GM12801 (cell line): ENCODE data around the gene SH3BP4.

ENCODE experiments used
- CTCF ChIP-seq: IDR thresholded peaks from one replicate; pipeline ENCODE4 v1.5.1; 2011; ENCODE audit warnings: control low read depth; ENCODE audit not compliant: insufficient read length; ENCODE audit errors: extremely low read depth

SH3BP4 gene

GRCh38 chr2:235045336-235045972, 93.6 kb downstream of the SH3BP4 start:
- TF ChIP-seq CTCF = no peak

- no peak for TF ChIP-seq CTCF
Observed at GRCh38 chr2:235045973-235046343, 94.1 kb downstream of the SH3BP4 start.

- no peak for TF ChIP-seq CTCF
Observed at GRCh38 chr2:235046589-235046988, 94.8 kb downstream of the SH3BP4 start.

- no peak for TF ChIP-seq CTCF
Observed at GRCh38 chr2:235047171-235048160, 95.6 kb downstream of the SH3BP4 start.

- no peak for TF ChIP-seq CTCF
Observed at GRCh38 chr2:235048549-235048948, 96.7 kb downstream of the SH3BP4 start.

GRCh38 chr2:235049069-235049468, 97.3 kb downstream of the SH3BP4 start:
- TF ChIP-seq CTCF = no peak

GRCh38 chr2:235049719-235050118, 97.9 kb downstream of the SH3BP4 start:
- TF ChIP-seq CTCF = no peak
